RWPE2 (cell line): ENCODE measurements around the gene PSMB7.

Experiments
- ATAC-seq: fragments of 200-7000 bp; cut with Tn5 transposase; 3 replicates; pipeline ENCODE4 v1.9.1; 2021; ENCODE audit warnings: low read depth
- DNase-seq: peaks from one replicate; pipeline ENCODE4 v3.0.0-alpha.2; 2020; ENCODE audit warnings: low spot score
- H3K27ac ChIP-seq: fragments of 450-650 bp; 2 replicates; pipeline ENCODE4 v1.5.1; 2017; ENCODE audit warnings: mild to moderate bottlenecking; ENCODE audit not compliant: poor library complexity, severe bottlenecking
- H3K27me3 ChIP-seq: fragments of 250-450 bp; sonication (Bioruptor Pico); 2 replicates; pipeline ENCODE4 v1.5.1; 2021; ENCODE audit warnings: mild to moderate bottlenecking, moderate library complexity; ENCODE audit not compliant: insufficient read depth, poor library complexity, severe bottlenecking
- H3K36me3 ChIP-seq: fragments of 250-450 bp; sonication (Bioruptor Pico); 2 replicates; pipeline ENCODE4 v1.5.1; 2020; ENCODE audit warnings: low read depth, mild to moderate bottlenecking, moderate library complexity
- H3K4me1 ChIP-seq: fragments of 250-450 bp; sonication (Bioruptor Pico); 2 replicates; pipeline ENCODE4 v1.5.1; 2021; ENCODE audit warnings: mild to moderate bottlenecking, moderate library complexity; ENCODE audit not compliant: insufficient read depth, poor library complexity, severe bottlenecking
- H3K4me3 ChIP-seq: fragments of 250-450 bp; sonication (Bioruptor Pico); 2 replicates; pipeline ENCODE4 v1.5.1; 2021; ENCODE audit warnings: mild to moderate bottlenecking, moderate library complexity; ENCODE audit not compliant: severe bottlenecking
- H3K9me3 ChIP-seq: fragments of 250-450 bp; sonication (Bioruptor Pico); 2 replicates; pipeline ENCODE4 v1.5.1; 2021; ENCODE audit warnings: mild to moderate bottlenecking, moderate library complexity; ENCODE audit not compliant: severe bottlenecking
- TF ChIP-seq, protein P1 (sequence below): fragments of 450-650 bp; IDR thresholded peaks from one replicate; pipeline ENCODE4 v1.5.1; 2017; ENCODE audit warnings: mild to moderate bottlenecking, moderate library complexity; ENCODE audit not compliant: poor library complexity, severe bottlenecking

PSMB7 gene

DNA sequence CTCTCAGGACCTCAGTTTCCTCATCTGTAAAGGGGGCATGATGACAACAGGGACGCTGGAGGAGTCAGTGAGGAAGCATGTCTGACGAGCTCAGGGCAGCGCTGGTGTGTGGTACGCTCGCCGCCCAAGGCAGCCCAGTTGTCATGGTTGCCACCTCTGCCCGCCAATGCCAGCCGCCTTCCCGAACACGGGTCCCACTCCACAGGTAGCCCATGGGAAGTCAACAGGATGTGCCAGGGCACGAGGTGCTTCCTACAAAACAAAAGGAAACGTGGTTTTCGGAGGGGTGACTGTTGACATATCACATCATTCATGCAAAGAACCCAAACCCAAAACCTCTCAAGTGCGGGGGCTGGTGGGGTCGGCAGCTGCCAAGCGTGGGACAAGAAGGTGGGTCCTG, 99.4 kb downstream of the PSMB7 start:
- peaks cover 74% of the 10 kb centered on the region for H3K36me3 ChIP-seq

DNA sequence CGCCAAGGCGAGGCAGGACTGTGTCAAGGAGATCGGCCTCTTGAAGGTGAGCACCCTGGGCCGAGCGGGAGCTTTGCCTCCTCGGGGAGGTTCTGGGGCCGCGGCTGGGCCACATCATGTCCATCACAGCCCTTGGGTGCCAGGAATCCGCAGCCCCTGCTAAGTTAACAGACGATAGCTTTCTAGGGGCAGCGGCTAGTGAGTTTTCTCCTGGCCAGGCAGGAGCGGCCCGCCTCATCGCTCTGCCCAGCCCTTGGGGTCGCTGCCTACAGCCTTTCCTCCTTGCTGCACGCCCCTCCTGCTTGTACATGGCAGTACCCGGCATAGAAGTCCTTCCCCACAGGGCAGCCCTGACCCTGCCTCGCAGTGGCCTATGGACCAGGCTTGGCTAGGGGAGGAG, 101.3 kb downstream of the PSMB7 start:
- Histone ChIP-seq H3K4me1 (peaks cover 10% of the 10 kb centered on the region), H3K9me3 (no peaks in the 10 kb centered on the region), H3K36me3 (peaks cover 75% of the 10 kb centered on the region), H3K4me3 (no peak overlapping the region), H3K27ac (no peak overlapping the region), H3K27me3 (no peaks in the 10 kb centered on the region)
- DNase-seq, result no peak
- TF ChIP-seq, protein P1, sequence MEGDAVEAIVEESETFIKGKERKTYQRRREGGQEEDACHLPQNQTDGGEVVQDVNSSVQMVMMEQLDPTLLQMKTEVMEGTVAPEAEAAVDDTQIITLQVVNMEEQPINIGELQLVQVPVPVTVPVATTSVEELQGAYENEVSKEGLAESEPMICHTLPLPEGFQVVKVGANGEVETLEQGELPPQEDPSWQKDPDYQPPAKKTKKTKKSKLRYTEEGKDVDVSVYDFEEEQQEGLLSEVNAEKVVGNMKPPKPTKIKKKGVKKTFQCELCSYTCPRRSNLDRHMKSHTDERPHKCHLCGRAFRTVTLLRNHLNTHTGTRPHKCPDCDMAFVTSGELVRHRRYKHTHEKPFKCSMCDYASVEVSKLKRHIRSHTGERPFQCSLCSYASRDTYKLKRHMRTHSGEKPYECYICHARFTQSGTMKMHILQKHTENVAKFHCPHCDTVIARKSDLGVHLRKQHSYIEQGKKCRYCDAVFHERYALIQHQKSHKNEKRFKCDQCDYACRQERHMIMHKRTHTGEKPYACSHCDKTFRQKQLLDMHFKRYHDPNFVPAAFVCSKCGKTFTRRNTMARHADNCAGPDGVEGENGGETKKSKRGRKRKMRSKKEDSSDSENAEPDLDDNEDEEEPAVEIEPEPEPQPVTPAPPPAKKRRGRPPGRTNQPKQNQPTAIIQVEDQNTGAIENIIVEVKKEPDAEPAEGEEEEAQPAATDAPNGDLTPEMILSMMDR, result no peak
- no peak for ATAC-seq

More for the DNA sequence above, 99.4 kb downstream of the PSMB7 start:
- Histone ChIP-seq H3K9me3 (no peaks in the 10 kb centered on the region), H3K4me1 (no peaks in the 10 kb centered on the region), H3K27ac (no peak overlapping the region), H3K27me3 (no peaks in the 10 kb centered on the region), H3K4me3 (no peak overlapping the region)
- TF ChIP-seq, protein P1, result no peak
- ATAC-seq, result no peak
- DNase-seq, result no peak

DNA sequence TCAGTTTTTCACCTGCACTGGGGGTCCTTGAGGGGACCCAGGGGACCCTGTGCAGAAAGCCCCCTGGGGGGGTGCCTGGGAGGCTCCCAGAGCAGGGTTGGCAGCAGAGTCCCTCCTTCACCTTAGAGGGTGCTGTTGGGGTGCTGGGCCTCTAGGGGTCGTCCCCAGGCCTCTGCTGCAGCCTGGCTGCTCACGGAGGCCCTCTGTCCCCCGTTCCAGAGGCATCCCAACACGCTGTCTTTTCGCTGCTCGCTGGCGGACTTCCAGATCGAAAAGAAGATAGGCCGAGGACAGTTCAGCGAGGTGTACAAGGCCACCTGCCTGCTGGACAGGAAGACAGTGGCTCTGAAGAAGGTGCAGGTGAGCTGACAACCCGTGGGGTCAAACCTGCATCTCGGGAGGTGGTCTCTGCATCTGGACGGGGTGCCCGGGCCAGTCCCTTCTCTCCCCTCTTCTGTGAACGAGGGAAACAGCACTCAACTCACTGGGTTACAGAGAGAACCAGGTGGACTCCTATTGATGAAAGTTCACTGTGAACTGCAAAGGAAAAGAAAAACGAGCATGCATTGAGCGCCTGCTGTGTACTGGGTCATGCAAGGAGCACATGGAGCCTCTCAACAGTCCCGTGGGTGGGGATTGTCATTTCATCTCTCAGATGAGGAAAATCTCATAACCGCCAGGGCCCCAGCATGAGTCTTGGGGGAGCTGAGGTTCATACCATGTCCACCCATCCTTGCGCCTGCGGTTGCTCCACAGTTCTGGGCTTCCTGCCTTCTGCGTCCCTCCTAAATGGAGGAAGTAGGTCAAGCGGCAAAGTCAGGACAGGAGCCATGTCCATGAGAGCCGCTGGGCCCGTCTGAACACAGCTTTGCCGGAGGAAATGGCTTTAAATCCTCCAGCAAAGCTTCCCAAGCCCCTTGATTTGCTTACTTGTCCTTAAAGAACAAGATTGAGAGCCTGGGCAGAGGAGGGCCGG, 102.7 kb downstream of the PSMB7 start:
- DNase-seq (no peak), ATAC-seq (no peak)
- no peak overlapping the region for H3K27ac ChIP-seq
- no peak overlapping the region for H3K4me3 ChIP-seq
- TF ChIP-seq, protein P1, result no peak
- peaks cover 10% of the 10 kb centered on the region for H3K4me1 ChIP-seq
- H3K36me3 ChIP-seq, result peaks cover 61% of the 10 kb centered on the region
- no peaks in the 10 kb centered on the region for H3K27me3 ChIP-seq
- H3K9me3 ChIP-seq, result no peaks in the 10 kb centered on the region

DNA sequence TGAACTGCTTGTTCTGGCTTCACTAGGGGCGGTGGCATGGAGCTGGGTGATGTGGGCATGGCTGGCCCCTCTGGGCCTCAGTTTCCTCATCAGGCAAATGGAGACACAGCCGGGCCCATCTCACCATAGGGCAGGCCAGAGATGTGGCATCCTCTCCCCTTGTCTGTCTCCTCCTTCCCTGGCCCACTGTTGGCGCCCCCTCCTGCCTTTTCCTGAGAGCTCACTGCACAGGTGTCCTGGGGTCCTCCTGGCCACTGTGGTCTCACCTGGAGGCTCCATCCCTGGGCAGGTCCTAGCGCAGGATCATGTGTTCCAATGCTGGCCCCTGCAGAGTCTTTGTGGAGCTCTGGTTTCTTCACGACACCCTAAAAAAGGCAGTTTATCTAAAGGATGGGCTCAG, 104.0 kb downstream of the PSMB7 start:
- peak overlapping the region; percentile 65 for H3K27ac ChIP-seq
- H3K36me3 ChIP-seq, result peaks cover 57% of the 10 kb centered on the region
- H3K4me1 ChIP-seq, result peaks cover 16% of the 10 kb centered on the region
- no peak for ATAC-seq
- no peak for DNase-seq
- H3K4me3 ChIP-seq, result no peak overlapping the region
- TF ChIP-seq, protein P1, result no peak
- H3K27me3 ChIP-seq, result no peaks in the 10 kb centered on the region
- H3K9me3 ChIP-seq, result no peaks in the 10 kb centered on the region

DNA sequence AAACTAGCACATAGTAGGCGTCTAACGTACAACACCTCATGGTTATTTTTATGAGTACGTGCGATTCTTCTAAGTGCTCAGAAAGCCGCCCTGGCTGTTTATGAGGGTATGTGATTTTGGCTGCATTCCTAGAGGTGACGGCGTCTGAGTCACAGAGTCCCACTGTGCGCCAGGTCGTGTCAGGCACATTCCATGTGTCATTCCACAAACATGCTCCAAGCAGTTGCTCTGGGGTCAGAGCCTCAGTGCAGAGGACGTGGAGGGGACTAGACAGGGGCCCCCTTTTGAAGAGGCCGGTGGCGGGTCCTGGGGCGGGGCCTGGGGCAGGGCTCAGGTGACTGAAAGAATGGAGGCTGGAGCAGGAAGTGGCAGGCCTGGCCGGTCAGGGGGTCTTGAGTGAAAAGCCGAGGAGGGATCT, 105.6 kb downstream of the PSMB7 start:
- TF ChIP-seq, protein P1, result no peak
- Histone ChIP-seq H3K9me3 (no peaks in the 10 kb centered on the region), H3K36me3 (peaks cover 51% of the 10 kb centered on the region), H3K4me3 (no peak overlapping the region), H3K27ac (peak overlapping the region; percentile 65), H3K4me1 (peaks cover 24% of the 10 kb centered on the region), H3K27me3 (no peaks in the 10 kb centered on the region)
- DNase-seq (peak; percentile 88), ATAC-seq (peak; percentile 89)
